GM19397 (cell line): Measurements from ENCODE around the gene GPR42.
A peak's percentile ranks its signal among the peaks of the same experiment; 100 is the strongest.

Experiments used
- ATAC-seq: cut with Tn5 transposase; IDR thresholded peaks from one replicate; pipeline ENCODE4 v1.9.1; 2021; ENCODE audit warnings: mild to moderate bottlenecking, moderate library complexity; ENCODE audit not compliant: unreplicated experiment

Gene GPR42

GRCh38 chr19:35370722-35371121 lies at the start of gene GPR42:
TSS of gene GPR42 (plus strand) at chr19:35371068. CDS start at chr19:35371360, 292 bp downstream.
- no peak for ATAC-seq

GRCh38 chr19:35321291-35321690 lies 49.6 kb upstream of the GPR42 start:
- no peak for ATAC-seq

GRCh38 chr19:35322014-35322413 lies 48.9 kb upstream of the GPR42 start:
- no peak for ATAC-seq

GRCh38 chr19:35327642-35328041 lies 43.2 kb upstream of the GPR42 start:
- no peak for ATAC-seq

- no peak for ATAC-seq
Measured at GRCh38 chr19:35328851-35329285, 42.0 kb upstream of the GPR42 start, which contains the start of gene CD22. TSS of gene CD22 (plus strand) at chr19:35329187. CDS start at chr19:35332041, 2,854 bp downstream.

- no peak for ATAC-seq
Measured at GRCh38 chr19:35329323-35329722, 41.5 kb upstream of the GPR42 start.

GRCh38 chr19:35330475-35330874 lies 40.4 kb upstream of the GPR42 start:
- ATAC-seq: peak; percentile 65

- ATAC-seq: no peak
Measured at GRCh38 chr19:35331551-35332214, 39.2 kb upstream of the GPR42 start.

GRCh38 chr19:35332817-35333216 lies 38.1 kb upstream of the GPR42 start:
- no peak for ATAC-seq

GRCh38 chr19:35334144-35334753 lies 36.6 kb upstream of the GPR42 start:
- ATAC-seq: no peak

- no peak for ATAC-seq
Measured at GRCh38 chr19:35336166-35336955, 34.5 kb upstream of the GPR42 start.

GRCh38 chr19:35337097-35337983 lies 33.5 kb upstream of the GPR42 start:
- no peak for ATAC-seq

GRCh38 chr19:35337984-35338296 lies 32.9 kb upstream of the GPR42 start:
- ATAC-seq: no peak

GRCh38 chr19:35340431-35340830 lies 30.4 kb upstream of the GPR42 start:
- ATAC-seq: no peak

- ATAC-seq: no peak
Measured at GRCh38 chr19:35341006-35341405, 29.9 kb upstream of the GPR42 start.

GRCh38 chr19:35341565-35342225 lies 29.2 kb upstream of the GPR42 start:
- ATAC-seq: no peak

GRCh38 chr19:35342430-35342829 lies 28.4 kb upstream of the GPR42 start:
- ATAC-seq: no peak

GRCh38 chr19:35344511-35345031 lies 26.3 kb upstream of the GPR42 start:
- no peak for ATAC-seq

- ATAC-seq: no peak
Measured at GRCh38 chr19:35345671-35346111, 25.2 kb upstream of the GPR42 start.
